K562 (cell line): ENCODE measurements around the gene SLC25A5. TPM values are rescaled to one million over a fixed set of nuclear protein-coding genes. Genes with fewer than 3 reads are reported as not detected.

Experiments used
- ATAC-seq: fragments of 200-7000 bp; cut with Tn5 transposase; 3 replicates; pipeline ENCODE4 v1.9.1; 2020; ENCODE audit warnings: moderate library complexity
- BruUV-seq: library from RNA; stranded (reverse); fragments of 400-500 nt; replicated peaks from 2 replicates; lab custom pipeline; 2021; lab: Mats Ljungman, UMichigan
- CTCF ChIA-PET: fragments of 300-600 bp; formaldehyde crosslinking; extraction: SDS; loops from one replicate; lab custom pipeline; 2021; ENCODE audit warnings: low intra/inter-chr PET ratio; lab: Yijun Ruan, JAX
- POLR2A ChIA-PET: fragments of 300-600, 350-650 bp; sonication (Branson Sonifier 250); formaldehyde crosslinking; extraction: SDS; loops from one replicate; lab custom pipeline; 2021; ENCODE audit warnings: antibody characterized with exemption, inconsistent platforms; lab: Yijun Ruan, JAX
- DNase-seq, 4 experiments: peaks; one replicate each; pipeline versions ENCODE4 v3.0.0 to v3.0.0-alpha.2; 2011 to 2018; ENCODE audit warnings: low spot score in 3 of 4, mixed read lengths in 3 of 4; ENCODE audit errors: extremely low read depth in 1 of 4
- FAIRE-seq: peaks from 2 replicates; lab custom pipeline; 2011; peaks lifted over from hg19 to GRCh38; lab: Jason Lieb, UNC
- H2AFZ ChIP-seq: 2 replicates; pipeline ENCODE4 v1.6.0; 2011; ENCODE audit warnings: low read depth, low read length, control low read depth, inconsistent platforms
- H3K27ac ChIP-seq: fragments of 200-600 bp; 3 replicates; pipeline ENCODE4 v1.8.0; 2011; ENCODE audit warnings: low read depth, mild to moderate bottlenecking, control low read depth, inconsistent platforms, low read length, moderate library complexity, mixed read lengths; ENCODE audit errors: extremely low read depth
- H3K27me3 ChIP-seq, 2 experiments: fragments of 300-600 bp in 1 of 2; 2 replicates in 1 of 2; 3 replicates in 1 of 2; pipeline versions ENCODE4 v1.6.0 to v1.8.0; 2011; ENCODE audit warnings: inconsistent platforms in 2 of 2, low read length in 2 of 2, mild to moderate bottlenecking in 1 of 2, mixed read lengths in 1 of 2, moderate library complexity in 1 of 2; ENCODE audit not compliant: control insufficient read depth in 2 of 2, insufficient read depth in 2 of 2
- H3K36me3 ChIP-seq: fragments of 300-600 bp; 3 replicates; pipeline ENCODE4 v1.8.0; 2011; ENCODE audit warnings: mild to moderate bottlenecking, low read length, inconsistent platforms; ENCODE audit not compliant: control insufficient read depth, insufficient read depth
- H3K4me1 ChIP-seq, 2 experiments: fragments of 200-600 bp in 1 of 2; replicated peaks in 1 of 2; 2 replicates in 1 of 2; 3 replicates in 1 of 2; pipeline versions ENCODE4 v1.5.1 to v1.8.0; 2011; ENCODE audit warnings: inconsistent platforms in 2 of 2, low read length in 2 of 2, mild to moderate bottlenecking in 1 of 2, mixed read lengths in 1 of 2, moderate library complexity in 1 of 2; ENCODE audit not compliant: control insufficient read depth in 2 of 2, insufficient read depth in 2 of 2
- H3K4me2 ChIP-seq: 2 replicates; pipeline ENCODE4 v1.6.1; 2011; ENCODE audit warnings: low read length, control low read depth, inconsistent platforms, mixed read lengths; ENCODE audit not compliant: insufficient read depth
- H3K4me3 ChIP-seq: fragments of 200-600 bp; sonication (generic), shearing (Covaris generic); 2 replicates; pipeline ENCODE4 v1.5.1; 2016; ENCODE audit warnings: control low read depth, inconsistent platforms
- H3K79me2 ChIP-seq: fragments of 200-600 bp; 3 replicates; pipeline ENCODE4 v1.8.0; 2011; ENCODE audit warnings: low read length, inconsistent platforms; ENCODE audit not compliant: control insufficient read depth, insufficient read depth
- H3K9ac ChIP-seq, 2 experiments: 2 replicates each; pipeline versions ENCODE4 v1.6.0 to v1.6.1; 2011; ENCODE audit warnings: low read depth in 2 of 2, low read length in 2 of 2, control low read depth in 1 of 2, inconsistent platforms in 1 of 2, mild to moderate bottlenecking in 1 of 2, mixed read lengths in 1 of 2; ENCODE audit not compliant: insufficient read depth in 1 of 2
- H3K9me1 ChIP-seq: one replicate; pipeline ENCODE4 v1.6.0; 2011; ENCODE audit warnings: inconsistent platforms, mild to moderate bottlenecking, low read length, moderate library complexity; ENCODE audit not compliant: control insufficient read depth, insufficient read depth
- H3K9me3 ChIP-seq: replicated peaks from 2 replicates; pipeline ENCODE4 v1.5.1; 2011; ENCODE audit warnings: low read depth, low read length, inconsistent platforms; ENCODE audit not compliant: control insufficient read depth, insufficient read depth
- H4K20me1 ChIP-seq: replicated peaks from 2 replicates; pipeline ENCODE4 v1.6.1; 2011; ENCODE audit warnings: low read length, inconsistent platforms, mixed read lengths; ENCODE audit not compliant: control insufficient read depth, insufficient read depth
- CBX2 ChIP-seq: fragments of 200-600 bp; sonication (generic); IDR thresholded peaks from one replicate; pipeline ENCODE4 v1.6.1; 2012; ENCODE audit warnings: mild to moderate bottlenecking, low read length, inconsistent platforms; ENCODE audit not compliant: insufficient read depth, poor library complexity, severe bottlenecking
- CBX8 ChIP-seq: fragments of 200-600 bp; sonication (generic); IDR thresholded peaks from 2 replicates; pipeline ENCODE4 v1.6.1; 2012; ENCODE audit warnings: borderline replicate concordance, mixed run types, low read depth, mild to moderate bottlenecking, moderate library complexity, mixed read lengths, low read length, control low read depth, inconsistent platforms; ENCODE audit not compliant: poor library complexity, severe bottlenecking; ENCODE audit errors: extremely low read depth
- DIDO1 ChIP-seq: fragments of 450-650 bp; IDR thresholded peaks from 2 replicates; pipeline ENCODE4 v1.6.1; 2016; ENCODE audit warnings: low read depth, missing biosample characterization, missing genetic modification characterization
- MEF2A ChIP-seq: IDR thresholded peaks from 2 replicates; pipeline ENCODE4 v1.6.1; 2011; ENCODE audit warnings: low read depth, mild to moderate bottlenecking, low read length, moderate library complexity; ENCODE audit not compliant: control insufficient read depth
- PHF8 ChIP-seq: fragments of 200-600 bp; sonication (generic); IDR thresholded peaks from 2 replicates; pipeline ENCODE4 v1.6.1; 2012; ENCODE audit warnings: mixed run types, mild to moderate bottlenecking, inconsistent platforms, low read length, moderate library complexity, borderline replicate concordance
- ZFP36 ChIP-seq: fragments of 150-350 bp; IDR thresholded peaks from 2 replicates; pipeline ENCODE4 v1.6.1; 2018; ENCODE audit warnings: low read length, low read depth; ENCODE audit not compliant: partially characterized antibody
- ZHX1 ChIP-seq: fragments of 150-350 bp; conservative IDR thresholded peaks from 2 replicates; pipeline ENCODE4 v1.6.1; 2014; ENCODE audit warnings: low read length
- ZNF57 ChIP-seq: fragments of 450-650 bp; formaldehyde crosslinking; IDR thresholded peaks from 2 replicates; pipeline ENCODE4 v1.4.0; 2020; ENCODE audit warnings: mild to moderate bottlenecking, moderate library complexity
- WGBS: fragments of 100-300 bp; shearing (Covaris generic); methylation state at CpG from one replicate; pipeline ENCODE4 v1.1.6; 2016; ENCODE audit warnings: low coverage, mixed read lengths; ENCODE audit not compliant: insufficient coverage; ENCODE audit errors: missing lambda C conversion rate; 5-methylcytosine and 5-hydroxymethylcytosine counted together
- in situ Hi-C: fragments of 300-500 bp; cut with MboI; formaldehyde crosslinking; loops from 4 replicates; pipeline ENCODE4 v1.15.0; 2018; ENCODE audit warnings: inconsistent platforms, mixed read lengths
- intact Hi-C: fragments of 100-400 bp; cut with micrococcal nuclease; formaldehyde crosslinking; loops from 2 replicates; pipeline ENCODE4 v1.14.2; 2022
- polyA plus RNA-seq, 8 experiments: library from polyadenylated mRNA; depleted of rRNA in 4 of 8; stranded (reverse) in 5 of 8; unstranded in 3 of 8; fragments of >200 nt; fragmentation: Nextera tagmentation in 2 of 8; fragmentation: Illumina TruSeq in 1 of 8; extraction: Ambion mirVana in 2 of 8; extraction: Trizol in 1 of 8; gene quantifications; 2 replicates each; pipeline versions ENCODE4 v1.2.1 to v1.2.3, GENCODE V29; 2011 to 2014; ENCODE audit warnings: inconsistent platforms in 1 of 8, missing spikeins in 1 of 8
- total RNA-seq, 7 experiments: library from RNA; depleted of rRNA in 6 of 7; stranded (reverse); fragments of >200 nt in 6 of 7; fragmentation: Illumina TruSeq in 2 of 7; extraction: Trizol in 2 of 7; gene quantifications; 2 replicates each; pipeline versions ENCODE4 v1.2.1 to v1.2.3, GENCODE V29; 2011 to 2021; ENCODE audit warnings: low replicate concordance in 1 of 7

SLC25A5 gene
- total and polyA plus RNA-seq, 9 of the 15 experiments (the other 6 are each of a cell fraction or from before 2014, with no cell fraction given): 470 to 5,247 (median 596) TPM

- intact Hi-C loops: no loop called here
- no peak overlapping the region for H3K27ac ChIP-seq
- no peak overlapping the region for H3K4me2 ChIP-seq
- FAIRE-seq (no peak), ATAC-seq (no peak), DNase-seq (no peak)
- POLR2A ChIA-PET: no interaction called here
- H3K4me1 ChIP-seq: peaks cover 0 to 8% of the 10 kb centered on the region in 2 experiments; a peak in 2 of 5 replicates
- CTCF ChIA-PET: no interaction called here
- peaks cover 5% of the 10 kb centered on the region for H3K79me2 ChIP-seq
- no peak overlapping the region for H3K9ac ChIP-seq
- peaks cover 9% of the 10 kb centered on the region for H4K20me1 ChIP-seq
- peaks cover 18% of the 10 kb centered on the region for H3K36me3 ChIP-seq
- H2AFZ ChIP-seq: no peak overlapping the region
- BruUV-seq: no TSS peak
- H3K4me3 ChIP-seq: no peak overlapping the region
- in situ Hi-C loops: no loop called here
- 30% methylated on average over 23 of the region's 23 CpGs for WGBS
- H3K27me3 ChIP-seq: peaks cover 0 to 4% of the 10 kb centered on the region in 2 experiments; a peak in 3 of 5 replicates
- no peaks in the 10 kb centered on the region for H3K9me3 ChIP-seq
- peak; percentile 90 for TF ChIP-seq CBX2
- no peak for TF ChIP-seq PHF8
- no peak for TF ChIP-seq ZHX1
- TF ChIP-seq DIDO1 (tag): no peak
- TF ChIP-seq ZNF57 (CRISPR knock-in tag): no peak
- TF ChIP-seq ZFP36: peak; percentile 13
- peak; percentile 76 for TF ChIP-seq CBX8
- no peak for TF ChIP-seq MEF2A
- H3K9me1 ChIP-seq: peaks cover 2% of the 10 kb centered on the region
These were observed 6.6 kb downstream of the SLC25A5 start for GRCh38 chrX:119474615-119475388.
